Uterus (tissue), 4 donors: Measurements from ENCODE around the gene SLC39A11. TPM values are rescaled to one million over a fixed set of nuclear protein-coding genes. Genes with fewer than 3 reads are reported as not detected.

Experiments
- DNase-seq, 2 donors: peaks; one replicate each; pipeline ENCODE4 v3.0.0-alpha.2; 2019 to 2020
- H3K27ac ChIP-seq, 2 donors: fragments of 200-600 bp; sonication (generic); 1 replicate in 1 of 2; 2 replicates in 1 of 2; pipeline ENCODE4 v1.5.1; 2016 to 2018
- H3K27me3 ChIP-seq, 2 donors: fragments of 200-600 bp; sonication (generic); one replicate each; pipeline ENCODE4 v1.5.1; 2018 to 2019; ENCODE audit warnings: control low read depth in 1 of 2
- H3K36me3 ChIP-seq, 2 donors: fragments of 200-600 bp; sonication (generic); one replicate each; pipeline ENCODE4 v1.5.1; 2019; ENCODE audit warnings: control low read depth in 1 of 2
- H3K4me1 ChIP-seq, 2 donors: fragments of 200-600 bp; sonication (generic); one replicate each; pipeline ENCODE4 v1.5.1; 2018 to 2019; ENCODE audit warnings: control low read depth in 1 of 2
- H3K4me3 ChIP-seq, 2 donors: fragments of 200-600 bp; sonication (generic); 1 replicate in 1 of 2; 2 replicates in 1 of 2; pipeline ENCODE4 v1.5.1; 2018 to 2019; ENCODE audit warnings: mild to moderate bottlenecking in 1 of 2
- H3K9me3 ChIP-seq, 2 donors: fragments of 200-600 bp; sonication (generic); one replicate each; pipeline ENCODE4 v1.5.1; 2019; ENCODE audit warnings: control low read depth in 1 of 2
- CTCF ChIP-seq, 4 experiments: fragments of 200-600 bp in 2 of 4; fragments of 450-650 bp in 2 of 4; sonication (generic) in 2 of 4; IDR thresholded peaks; one replicate each; pipeline ENCODE4 v1.5.1; 2016 to 2019; ENCODE audit warnings: antibody characterized with exemption in 4 of 4, mild to moderate bottlenecking in 2 of 4, moderate library complexity in 1 of 4
- POLR2A ChIP-seq, 2 donors: fragments of 450-650 bp; IDR thresholded peaks; one replicate each; pipeline ENCODE4 v1.6.1; 2016; ENCODE audit warnings: antibody characterized with exemption in 2 of 2, mild to moderate bottlenecking in 1 of 2, moderate library complexity in 1 of 2
- intact Hi-C: fragments of 100-400 bp; cut with DNase I; formaldehyde crosslinking; loops from one replicate; pipeline ENCODE4 v1.15.1; 2023; ENCODE audit warnings: low total_unique reads
- total RNA-seq, 4 donors: library from RNA; depleted of rRNA in 3 of 4; stranded (reverse); fragments of >200 nt in 3 of 4; gene quantifications; one replicate each; pipeline versions ENCODE4 v1.1.0 to v1.2.4, GENCODE V29; 2014 to 2023
- donor health status: DM: yes; HTN: yes; CAD: no.

Gene SLC39A11
- total RNA-seq, 4 donors from 2014 or later = 5.4 to 56.2 (median 21.0) TPM

GRCh38 chr17:72969293-72969906 lies 123.1 kb downstream of the SLC39A11 start:
- H3K4me1 ChIP-seq = no peaks in the 10 kb centered on the region
- intact Hi-C loops = no loop called here
- no peaks in the 10 kb centered on the region for H3K27me3 ChIP-seq
- no peak for DNase-seq
- H3K27ac ChIP-seq = no peak overlapping the region
- H3K4me3 ChIP-seq = no peak overlapping the region
- H3K36me3 ChIP-seq = no peaks in the 10 kb centered on the region
- H3K9me3 ChIP-seq = no peaks in the 10 kb centered on the region
- TF ChIP-seq CTCF (IDR thresholded peaks at IDR 0.05) = no peak

GRCh38 chr17:72968798-72969197 lies 123.7 kb downstream of the SLC39A11 start:
- Histone ChIP-seq H3K4me1 (no peaks in the 10 kb centered on the region), H3K27me3 (no peaks in the 10 kb centered on the region), H3K36me3 (no peaks in the 10 kb centered on the region), H3K4me3 (no peak overlapping the region), H3K27ac (no peak overlapping the region), H3K9me3 (no peaks in the 10 kb centered on the region)
- no peak for TF ChIP-seq CTCF (IDR thresholded peaks at IDR 0.05)
- TF ChIP-seq POLR2A (IDR thresholded peaks at IDR 0.05) = no peak
- no peak for DNase-seq
- intact Hi-C loops = no loop called here

GRCh38 chr17:72967977-72968585 lies 124.4 kb downstream of the SLC39A11 start:
- Histone ChIP-seq H3K36me3 (no peaks in the 10 kb centered on the region), H3K27me3 (no peaks in the 10 kb centered on the region), H3K9me3 (no peaks in the 10 kb centered on the region), H3K4me3 (no peak overlapping the region), H3K27ac (no peak overlapping the region), H3K4me1 (no peaks in the 10 kb centered on the region)
- no peak for DNase-seq
- intact Hi-C loops = no loop called here
- TF ChIP-seq CTCF (IDR thresholded peaks at IDR 0.05) = no peak
- TF ChIP-seq POLR2A (IDR thresholded peaks at IDR 0.05) = no peak

GRCh38 chr17:72967277-72967970 lies 125.1 kb downstream of the SLC39A11 start:
- Histone ChIP-seq H3K4me1 (no peaks in the 10 kb centered on the region), H3K27ac (no peak overlapping the region), H3K4me3 (no peak overlapping the region), H3K27me3 (no peaks in the 10 kb centered on the region), H3K36me3 (no peaks in the 10 kb centered on the region), H3K9me3 (no peaks in the 10 kb centered on the region)
- TF ChIP-seq CTCF (IDR thresholded peaks at IDR 0.05) = no peak
- TF ChIP-seq POLR2A (IDR thresholded peaks at IDR 0.05) = no peak
- DNase-seq = no peak
- intact Hi-C loops = no loop called here

- TF ChIP-seq CTCF (IDR thresholded peaks at IDR 0.05) (no peak), POLR2A (IDR thresholded peaks at IDR 0.05) (no peak)
- Histone ChIP-seq H3K36me3 (no peaks in the 10 kb centered on the region), H3K4me3 (no peak overlapping the region), H3K27ac (no peak overlapping the region), H3K9me3 (no peaks in the 10 kb centered on the region), H3K4me1 (no peaks in the 10 kb centered on the region), H3K27me3 (no peaks in the 10 kb centered on the region)
- intact Hi-C loops = no loop called here
- no peak for DNase-seq
Observed at GRCh38 chr17:72962106-72962505, 130.4 kb downstream of the SLC39A11 start.
